COLO829 (cell line): ENCODE measurements around the gene ZSWIM5.
"Not testable (repeated sequence)": the region's sequence is repeated elsewhere in the genome, so short reads cannot be mapped to it uniquely, and the experiment has no call there.

ENCODE experiments used
- DNase-seq: peaks from one replicate; pipeline ENCODE4 v3.0.0; 2012; ENCODE audit warnings: low spot score

Gene ZSWIM5

GRCh38 chr1:45093334-45093733, 113.1 kb downstream of the ZSWIM5 start:
- DNase-seq = no peak

GRCh38 chr1:45089711-45090110, 116.7 kb downstream of the ZSWIM5 start:
- DNase-seq = no peak

GRCh38 chr1:45084562-45084961, 121.8 kb downstream of the ZSWIM5 start:
- no peak for DNase-seq

GRCh38 chr1:45079533-45079932, 126.9 kb downstream of the ZSWIM5 start:
- DNase-seq = no peak

GRCh38 chr1:45076959-45077358, 129.4 kb downstream of the ZSWIM5 start:
- DNase-seq = not testable (repeated sequence)

GRCh38 chr1:45071567-45071966, 134.8 kb downstream of the ZSWIM5 start:
- no peak for DNase-seq

- peak; percentile 76 for DNase-seq
Observed at GRCh38 chr1:45067806-45068205, 138.6 kb downstream of the ZSWIM5 start.

GRCh38 chr1:45065083-45065482, 141.3 kb downstream of the ZSWIM5 start:
- DNase-seq = no peak

GRCh38 chr1:45062463-45062862, 143.9 kb downstream of the ZSWIM5 start:
- DNase-seq = not testable (repeated sequence)

- no peak for DNase-seq
Observed at GRCh38 chr1:45059829-45060228, 146.6 kb downstream of the ZSWIM5 start.

GRCh38 chr1:45057542-45057941, 148.9 kb downstream of the ZSWIM5 start:
- no peak for DNase-seq

GRCh38 chr1:45051005-45051772, 155.2 kb downstream of the ZSWIM5 start:
- peak; percentile 14 for DNase-seq

GRCh38 chr1:45047032-45047431, 159.4 kb downstream of the ZSWIM5 start:
- DNase-seq = no peak

GRCh38 chr1:45044916-45045315, 161.5 kb downstream of the ZSWIM5 start:
- DNase-seq = no peak

- DNase-seq = no peak
Observed at GRCh38 chr1:45043094-45043493, 163.3 kb downstream of the ZSWIM5 start.

GRCh38 chr1:45040297-45040696, 166.1 kb downstream of the ZSWIM5 start:
- no peak for DNase-seq

GRCh38 chr1:45038661-45039364, 167.6 kb downstream of the ZSWIM5 start:
- no peak for DNase-seq

GRCh38 chr1:45038240-45038639, 168.2 kb downstream of the ZSWIM5 start:
- no peak for DNase-seq

GRCh38 chr1:45037456-45037855, 168.9 kb downstream of the ZSWIM5 start:
- DNase-seq = peak; percentile 42

GRCh38 chr1:45035631-45036301, 170.6 kb downstream of the ZSWIM5 start:
- DNase-seq = no peak

- DNase-seq = no peak
Observed at GRCh38 chr1:45033356-45033755, 173.0 kb downstream of the ZSWIM5 start.

- no peak for DNase-seq
Observed at GRCh38 chr1:45032837-45033236, 173.6 kb downstream of the ZSWIM5 start.

- DNase-seq = no peak
Observed at GRCh38 chr1:45026446-45026845, 180.0 kb downstream of the ZSWIM5 start.
